GM13977 (cell line): ENCODE data around the gene MTHFD1L.
"Not testable (repeated sequence)": the region's sequence is repeated elsewhere in the genome, so short reads cannot be mapped to it uniquely, and the experiment has no call there.

Source experiments
- DNase-seq: peaks from one replicate; pipeline ENCODE4 v3.0.0; 2012; ENCODE audit warnings: low spot score
- CTCF ChIP-seq: IDR thresholded peaks from 2 replicates; pipeline ENCODE4 v1.5.1; 2012; ENCODE audit warnings: mild to moderate bottlenecking, control low read depth; ENCODE audit not compliant: insufficient read depth; ENCODE audit errors: extremely low read depth, missing control alignments
- in situ Hi-C: fragments of 300-500 bp; cut with MboI; formaldehyde crosslinking; loops from one replicate; pipeline ENCODE4 v1.12.0; 2022; ENCODE audit warnings: low sequenced_read_pairs, low pct_unique_long_range_greater_than_20kb, mixed read lengths, inconsistent platforms; ENCODE audit not compliant: unreplicated experiment

MTHFD1L gene

GRCh38 chr6:151026041-151026663 is 160.7 kb downstream of the MTHFD1L start:
- DNase-seq = no peak
- no peak for TF ChIP-seq CTCF
- in situ Hi-C loops = no loop called here

DNA sequence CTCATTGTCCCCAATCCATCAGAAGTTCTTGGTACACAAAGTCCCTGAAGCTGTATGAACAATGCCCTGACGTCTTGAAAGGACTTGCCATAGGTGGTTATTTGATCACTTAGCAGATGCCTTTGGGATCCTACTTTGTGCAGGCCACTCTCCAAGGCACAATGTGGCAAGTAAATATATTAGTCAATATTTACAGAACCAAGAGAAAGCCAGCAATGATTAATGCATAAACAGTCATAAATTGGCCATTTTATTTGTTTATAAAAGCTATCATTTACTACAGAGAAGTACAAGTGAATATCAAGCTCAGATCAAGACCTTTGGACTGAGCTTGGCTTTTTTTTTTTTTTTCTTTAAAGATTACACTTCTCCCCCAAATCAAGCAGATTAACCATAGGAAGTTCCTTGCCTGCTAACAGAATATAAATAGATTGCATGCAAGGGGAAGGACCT is 161.8 kb downstream of the MTHFD1L start:
- DNase-seq = no peak
- in situ Hi-C loops = no loop called here
- no peak for TF ChIP-seq CTCF

GRCh38 chr6:151027936-151028838 is 162.7 kb downstream of the MTHFD1L start:
- no peak for DNase-seq
- no peak for TF ChIP-seq CTCF
- in situ Hi-C loops = no loop called here

DNA sequence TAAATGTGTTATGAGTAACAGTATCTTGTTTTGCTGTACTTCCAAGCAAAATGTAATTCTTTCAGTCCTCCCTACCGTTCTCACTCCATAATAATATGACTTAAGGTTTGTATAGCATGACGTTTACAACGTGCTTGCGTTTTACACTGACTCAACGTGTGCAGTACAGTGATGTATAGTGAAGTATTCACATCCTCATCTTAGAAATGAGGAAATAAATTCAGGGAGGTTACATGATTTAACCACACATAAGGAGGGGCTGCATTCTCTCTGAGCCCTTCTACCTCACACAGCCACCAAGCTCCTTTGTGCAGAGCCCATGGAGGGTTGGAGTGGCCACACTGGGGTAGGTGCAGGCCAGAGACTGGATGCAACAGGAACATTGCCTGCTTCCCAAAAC is 164.5 kb downstream of the MTHFD1L start:
- in situ Hi-C loops = no loop called here
- no peak for TF ChIP-seq CTCF
- DNase-seq = no peak

DNA sequence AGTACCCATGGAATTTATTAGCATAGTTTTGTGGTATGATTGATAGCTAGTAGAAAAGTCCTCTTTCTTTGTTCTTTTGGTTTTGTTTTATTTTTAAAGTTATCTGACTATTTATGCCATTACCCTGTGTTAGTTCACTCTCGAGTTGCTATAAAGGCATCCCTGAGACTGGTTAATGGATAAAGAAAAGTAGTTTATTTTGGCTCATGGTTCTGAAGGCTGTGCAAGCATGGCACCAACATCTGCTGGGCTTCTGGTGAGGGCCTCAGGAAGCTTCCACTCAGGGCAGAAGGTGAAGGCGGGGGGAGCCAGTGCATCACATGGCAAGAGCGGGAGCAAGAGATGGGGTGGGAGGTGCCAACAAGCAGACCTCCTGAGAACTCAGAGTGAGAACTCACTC is 166.5 kb downstream of the MTHFD1L start:
- in situ Hi-C loops = no loop called here
- TF ChIP-seq CTCF = no peak
- DNase-seq = no peak

- in situ Hi-C loops = no loop called here
- no peak for TF ChIP-seq CTCF
Observed at GRCh38 chr6:151034825-151035781, 169.6 kb downstream of the MTHFD1L start.

GRCh38 chr6:151036211-151036721 is 170.8 kb downstream of the MTHFD1L start:
- in situ Hi-C loops, DNase-seq: not testable (repeated sequence)

More at GRCh38 chr6:151034825-151035781, 169.6 kb downstream of the MTHFD1L start:
- DNase-seq = no peak
